HEK293 (cell line): Measurements from ENCODE around the gene SLC7A14.
"Not testable (repeated sequence)": the region's sequence is repeated elsewhere in the genome, so short reads cannot be mapped to it uniquely, and the experiment has no call there.

Experiments used
- CTCF ChIA-PET: fragments of 350-600 bp; formaldehyde crosslinking; extraction: SDS; loops from one replicate; lab custom pipeline; 2021; ENCODE audit warnings: antibody characterized with exemption; lab: Yijun Ruan, JAX
- POLR2A ChIA-PET: fragments of 300-600 bp; formaldehyde crosslinking; extraction: SDS; loops from one replicate; lab custom pipeline; 2020; ENCODE audit warnings: antibody characterized with exemption, inconsistent platforms; lab: Yijun Ruan, JAX
- H3K27ac ChIP-seq: fragments of 200-500 bp; sonication (Bioruptor generic); 2 replicates; pipeline ENCODE4 v1.5.1; 2014; ENCODE audit warnings: low read depth, low read length, control low read depth, inconsistent platforms; ENCODE audit errors: extremely low read depth
- H3K36me3 ChIP-seq, 2 experiments: fragments of 200-500 bp in 1 of 2; sonication (Bioruptor generic) in 1 of 2; 1 replicate in 1 of 2; 2 replicates in 1 of 2; pipeline ENCODE4 v1.5.1; 2014 to 2017; ENCODE audit warnings: inconsistent platforms in 2 of 2, low read length in 2 of 2; ENCODE audit not compliant: control insufficient read depth in 2 of 2, insufficient read depth in 1 of 2
- H3K4me1 ChIP-seq: fragments of 200-500 bp; sonication (Bioruptor generic); 2 replicates; pipeline ENCODE4 v1.5.1; 2014; ENCODE audit warnings: mild to moderate bottlenecking, low read length, inconsistent platforms; ENCODE audit not compliant: control insufficient read depth, insufficient read depth
- H3K4me3 ChIP-seq: 2 replicates; pipeline ENCODE4 v1.5.1; 2011; ENCODE audit warnings: low read depth, mild to moderate bottlenecking, control low read depth, low read length, moderate library complexity
- H3K9me3 ChIP-seq: fragments of 200-500 bp; sonication (Bioruptor generic); 2 replicates; pipeline ENCODE4 v1.5.1; 2014; ENCODE audit warnings: low read depth, low read length, inconsistent platforms; ENCODE audit not compliant: control insufficient read depth, insufficient read depth
- IKZF3 ChIP-seq: fragments of 450-650 bp; IDR thresholded peaks from 2 replicates; pipeline ENCODE4 v1.5.0; 2018; ENCODE audit warnings: missing biosample characterization, mild to moderate bottlenecking, missing genetic modification characterization, moderate library complexity
- KLF7 ChIP-seq: fragments of 450-650 bp; formaldehyde crosslinking; IDR thresholded peaks from 2 replicates; pipeline ENCODE4 v1.5.1; 2016; ENCODE audit warnings: missing biosample characterization, missing genetic modification characterization, borderline replicate concordance
- KLF9 ChIP-seq: fragments of 450-650 bp; formaldehyde crosslinking; IDR thresholded peaks from 2 replicates; pipeline ENCODE4 v1.5.1; 2016; ENCODE audit warnings: missing biosample characterization, missing genetic modification characterization, low read depth
- PRDM1 ChIP-seq: fragments of 450-650 bp; formaldehyde crosslinking; IDR thresholded peaks from 2 replicates; pipeline ENCODE4; 2016; ENCODE audit warnings: missing biosample characterization, missing genetic modification characterization
- TCF7L2 ChIP-seq: IDR thresholded peaks from 2 replicates; pipeline ENCODE4 v1.6.1; 2011; ENCODE audit warnings: low read depth, mild to moderate bottlenecking, inconsistent platforms, low read length, moderate library complexity, borderline replicate concordance
- ZBTB7A ChIP-seq: fragments of 450-650 bp; formaldehyde crosslinking; IDR thresholded peaks from 2 replicates; pipeline ENCODE4 v1.5.1; 2016; ENCODE audit warnings: low read depth, missing biosample characterization, missing genetic modification characterization
- ZNF155 ChIP-seq: fragments of 450-650 bp; formaldehyde crosslinking; IDR thresholded peaks from 2 replicates; pipeline ENCODE4 v1.5.1; 2016; ENCODE audit warnings: missing biosample characterization, missing genetic modification characterization
- ZNF174 ChIP-seq: fragments of 450-650 bp; formaldehyde crosslinking; IDR thresholded peaks from 2 replicates; pipeline ENCODE4 v1.5.0; 2017; ENCODE audit warnings: missing biosample characterization, mild to moderate bottlenecking, missing genetic modification characterization
- ZNF184 ChIP-seq: fragments of 450-650 bp; IDR thresholded peaks from 2 replicates; pipeline ENCODE4 v1.5.1; 2018; ENCODE audit warnings: missing biosample characterization, mild to moderate bottlenecking, missing genetic modification characterization
- ZNF239 ChIP-seq: fragments of 450-650 bp; formaldehyde crosslinking; IDR thresholded peaks from 2 replicates; pipeline ENCODE4 v1.5.1; 2016; ENCODE audit warnings: missing biosample characterization, missing genetic modification characterization
- ZNF416 ChIP-seq: fragments of 450-650 bp; formaldehyde crosslinking; IDR thresholded peaks from 2 replicates; pipeline ENCODE4 v1.5.1; 2016; ENCODE audit warnings: missing biosample characterization, missing genetic modification characterization
- ZNF433 ChIP-seq: fragments of 450-650 bp; formaldehyde crosslinking; IDR thresholded peaks from 2 replicates; pipeline ENCODE4 v1.5.1; 2016; ENCODE audit warnings: missing biosample characterization, missing genetic modification characterization, low read depth
- ZNF510 ChIP-seq: fragments of 450-650 bp; formaldehyde crosslinking; IDR thresholded peaks from 2 replicates; pipeline ENCODE4 v1.5.1; 2018; ENCODE audit warnings: mild to moderate bottlenecking, missing genetic modification characterization, missing biosample characterization; ENCODE audit not compliant: insufficient replicate concordance
- ZNF521 ChIP-seq: fragments of 450-650 bp; formaldehyde crosslinking; IDR thresholded peaks from 2 replicates; pipeline ENCODE4 v1.5.1; 2017; ENCODE audit warnings: missing biosample characterization, mild to moderate bottlenecking, missing genetic modification characterization
- ZNF555 ChIP-seq: fragments of 450-650 bp; formaldehyde crosslinking; conservative IDR thresholded peaks from 2 replicates; pipeline ENCODE4 v1.5.1; 2017; ENCODE audit warnings: missing biosample characterization, mild to moderate bottlenecking, missing genetic modification characterization, inconsistent platforms
- ZNF558 ChIP-seq: fragments of 450-650 bp; formaldehyde crosslinking; IDR thresholded peaks from 2 replicates; pipeline ENCODE4 v1.5.1; 2016; ENCODE audit warnings: missing biosample characterization, missing genetic modification characterization
- ZNF571 ChIP-seq: fragments of 450-650 bp; formaldehyde crosslinking; IDR thresholded peaks from 2 replicates; pipeline ENCODE4 v1.5.0; 2017; ENCODE audit warnings: missing biosample characterization, missing genetic modification characterization
- ZNF600 ChIP-seq: fragments of 450-650 bp; formaldehyde crosslinking; IDR thresholded peaks from 2 replicates; pipeline ENCODE4 v1.5.1; 2016; ENCODE audit warnings: missing biosample characterization, missing genetic modification characterization
- ZNF654 ChIP-seq: fragments of 450-650 bp; formaldehyde crosslinking; IDR thresholded peaks from 2 replicates; pipeline ENCODE4 v1.5.1; 2016; ENCODE audit warnings: low read depth, missing biosample characterization, missing genetic modification characterization
- ZNF791 ChIP-seq: fragments of 450-650 bp; formaldehyde crosslinking; IDR thresholded peaks from 2 replicates; pipeline ENCODE4 v1.5.1; 2016; ENCODE audit warnings: missing biosample characterization, missing genetic modification characterization
- TF ChIP-seq, protein P1 (sequence below): fragments of 450-650 bp; IDR thresholded peaks from 2 replicates; pipeline ENCODE4 v1.5.1; 2018; ENCODE audit warnings: missing biosample characterization, missing genetic modification characterization

The SLC7A14 gene

DNA sequence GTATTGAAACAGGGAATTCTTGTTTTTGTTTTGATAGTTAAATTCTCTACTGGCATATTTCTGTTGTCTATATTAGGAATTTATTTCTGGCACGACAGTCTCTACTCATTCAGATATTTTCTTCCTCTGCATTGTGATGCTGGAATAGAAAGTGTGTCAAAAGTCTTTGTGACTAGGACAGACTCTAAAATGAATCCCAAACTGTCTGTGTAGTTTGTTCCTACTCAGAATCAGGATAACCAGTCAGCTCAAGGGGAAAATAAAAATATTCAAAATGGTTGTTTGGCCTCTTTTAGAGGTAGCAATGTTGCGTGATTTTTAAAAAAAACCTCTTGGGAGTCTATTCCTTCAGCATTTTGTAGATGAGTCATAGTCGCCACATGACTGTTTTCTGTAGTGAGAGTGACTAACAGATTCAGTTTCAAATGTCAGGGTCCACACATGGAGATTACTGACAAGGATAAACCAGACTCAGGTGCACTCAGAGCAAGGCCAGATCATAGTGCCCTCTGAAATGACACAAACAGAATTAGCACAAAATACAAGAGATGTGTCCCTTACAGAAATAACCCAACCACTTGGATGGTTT is 13.1 kb downstream of the SLC7A14 start (continued):
- TF ChIP-seq KLF9 (tag by site-specific recombination) (no peak), PRDM1 (no peak), TCF7L2 (no peak)

DNA sequence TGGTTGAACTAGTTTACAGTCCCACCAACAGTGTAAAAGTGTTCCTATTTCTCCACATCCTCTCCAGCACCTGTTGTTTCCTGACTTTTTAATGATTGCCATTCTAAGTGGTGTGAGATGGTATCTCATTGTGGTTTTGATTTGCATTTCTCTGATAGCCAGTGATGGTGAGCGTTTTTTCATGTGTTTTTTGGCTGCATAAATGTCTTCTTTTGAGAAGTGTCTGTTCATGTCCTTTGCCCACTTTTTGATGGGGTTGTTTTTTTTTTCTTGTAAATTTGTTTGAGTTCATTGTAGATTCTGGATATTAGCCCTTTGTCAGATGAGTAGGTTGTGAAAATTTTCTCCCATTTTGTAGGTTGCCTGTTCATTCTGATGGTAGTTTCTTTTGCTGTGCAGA is 18.3 kb downstream of the SLC7A14 start:
- CTCF ChIA-PET, H3K36me3 ChIP-seq, POLR2A ChIA-PET, H3K4me1 ChIP-seq, H3K9me3 ChIP-seq, H3K27ac ChIP-seq, H3K4me3 ChIP-seq: not testable (repeated sequence)

DNA sequence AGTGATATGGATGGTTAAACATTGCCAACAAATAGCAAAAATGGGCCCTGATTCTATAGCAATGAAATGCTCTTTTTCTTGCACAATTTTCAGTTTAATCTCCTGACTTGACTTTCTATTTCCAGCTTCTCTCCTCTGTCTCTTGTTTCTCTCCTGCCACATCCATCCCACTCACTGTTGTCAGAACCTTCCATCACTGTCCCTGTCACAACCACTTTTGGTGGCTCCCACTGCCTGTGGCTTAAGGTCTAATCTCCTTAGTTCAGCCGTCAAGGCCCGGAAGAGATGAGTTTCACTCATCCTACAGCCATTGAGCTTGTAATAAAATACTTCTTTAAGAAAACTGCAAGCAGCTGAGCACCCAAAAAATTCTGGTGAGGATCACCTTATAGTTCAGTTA is 19.5 kb downstream of the SLC7A14 start:
- CTCF ChIA-PET, result interaction anchor here (0.6 kb wide), 1 partner anchor 85 kb away, joined by 3 read pairs; no protein-coding TSS in a partner anchor
- Histone ChIP-seq H3K4me1 (no peaks in the 10 kb centered on the region), H3K4me3 (no peak overlapping the region), H3K9me3 (no peaks in the 10 kb centered on the region), H3K36me3 (no peaks in the 10 kb centered on the region), H3K27ac (no peak overlapping the region)
- POLR2A ChIA-PET, result no interaction called here
- TF ChIP-seq ZBTB7A, result no peak
- TF ChIP-seq ZNF239 (tag by site-specific recombination), result no peak
- no peak for TF ChIP-seq ZNF558
- TF ChIP-seq IKZF3 (tag by site-specific recombination), result no peak
- TF ChIP-seq, protein P1, sequence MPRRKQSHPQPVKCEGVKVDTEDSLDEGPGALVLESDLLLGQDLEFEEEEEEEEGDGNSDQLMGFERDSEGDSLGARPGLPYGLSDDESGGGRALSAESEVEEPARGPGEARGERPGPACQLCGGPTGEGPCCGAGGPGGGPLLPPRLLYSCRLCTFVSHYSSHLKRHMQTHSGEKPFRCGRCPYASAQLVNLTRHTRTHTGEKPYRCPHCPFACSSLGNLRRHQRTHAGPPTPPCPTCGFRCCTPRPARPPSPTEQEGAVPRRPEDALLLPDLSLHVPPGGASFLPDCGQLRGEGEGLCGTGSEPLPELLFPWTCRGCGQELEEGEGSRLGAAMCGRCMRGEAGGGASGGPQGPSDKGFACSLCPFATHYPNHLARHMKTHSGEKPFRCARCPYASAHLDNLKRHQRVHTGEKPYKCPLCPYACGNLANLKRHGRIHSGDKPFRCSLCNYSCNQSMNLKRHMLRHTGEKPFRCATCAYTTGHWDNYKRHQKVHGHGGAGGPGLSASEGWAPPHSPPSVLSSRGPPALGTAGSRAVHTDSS (tag by site-specific recombination), result no peak
- TF ChIP-seq ZNF521 (tag by site-specific recombination), result no peak
- TF ChIP-seq ZNF174, result no peak
- no peak for TF ChIP-seq ZNF433 (tag by site-specific recombination)
- TF ChIP-seq ZNF155 (tag by site-specific recombination), result no peak
- TF ChIP-seq ZNF600 (tag by site-specific recombination), result no peak

DNA sequence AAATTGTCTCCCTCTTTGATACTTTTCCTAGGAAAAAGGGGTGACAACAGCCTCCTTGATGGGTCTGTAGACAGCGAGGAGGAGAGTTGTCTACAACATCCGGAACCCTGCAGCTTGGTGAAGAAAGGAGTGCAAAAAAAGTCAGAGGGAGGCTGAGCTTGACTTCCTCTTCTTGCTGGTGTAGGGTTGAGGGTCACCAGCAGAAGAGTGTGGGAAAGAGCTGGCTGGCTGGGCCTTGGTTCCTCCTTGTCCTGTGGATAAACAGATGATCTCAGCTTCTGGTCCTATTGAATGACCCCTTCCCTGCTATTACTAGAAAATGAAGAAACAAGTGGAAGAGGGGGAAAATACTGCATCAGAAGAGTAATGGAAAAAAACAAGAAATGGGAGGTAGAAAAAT is 20.4 kb downstream of the SLC7A14 start:
- H3K27ac ChIP-seq, result no peak overlapping the region
- no peaks in the 10 kb centered on the region for H3K9me3 ChIP-seq
- no peaks in the 10 kb centered on the region for H3K36me3 ChIP-seq
- H3K4me3 ChIP-seq, result no peak overlapping the region
- POLR2A ChIA-PET, result no interaction called here
- H3K4me1 ChIP-seq, result no peaks in the 10 kb centered on the region
- no peak for TF ChIP-seq ZNF654 (tag by site-specific recombination)
- no peak for TF ChIP-seq ZNF791 (tag by site-specific recombination)
- TF ChIP-seq ZNF416 (tag by site-specific recombination), result no peak
- TF ChIP-seq KLF7 (tag by site-specific recombination), result no peak
- no peak for TF ChIP-seq ZNF510 (tag by site-specific recombination)
- no peak for TF ChIP-seq ZNF571 (tag by site-specific recombination)
- no peak for TF ChIP-seq ZNF184 (tag by site-specific recombination)
- TF ChIP-seq ZNF555 (tag by site-specific recombination), result no peak
- CTCF ChIA-PET, result no interaction called here
